K562 (cell line): ENCODE results near the gene SCYL1. TPM values are rescaled to one million over a fixed set of nuclear protein-coding genes. Genes with fewer than 3 reads are reported as not detected.
A peak's percentile ranks its signal among the peaks of the same experiment; 100 is the strongest.

Experiments
- EP400 ChIP-seq: fragments of 450-650 bp; IDR thresholded peaks from 2 replicates; pipeline ENCODE4 v1.6.1; 2017; ENCODE audit warnings: antibody characterized with exemption, mild to moderate bottlenecking, moderate library complexity
- FIP1L1 ChIP-seq: fragments of 200-400 bp; formaldehyde crosslinking; IDR thresholded peaks from 2 replicates; pipeline ENCODE4 v1.6.1; 2018; ENCODE audit warnings: mild to moderate bottlenecking, low read depth, low read length; ENCODE audit not compliant: poor library complexity, severe bottlenecking
- GABPA ChIP-seq: fragments of 200-800 bp; sonication (Bioruptor generic); conservative IDR thresholded peaks from 2 replicates; pipeline ENCODE4 v1.6.1; 2016; ENCODE audit warnings: low read depth, missing genetic modification characterization, missing compliant biosample characterization
- GMEB1 ChIP-seq: fragments of 250-450 bp; sonication (Bioruptor Pico); IDR thresholded peaks from 2 replicates; pipeline ENCODE4 v1.4.0; 2020; ENCODE audit warnings: mild to moderate bottlenecking
- HDAC6 ChIP-seq: IDR thresholded peaks from 2 replicates; pipeline ENCODE4 v1.6.1; 2012; ENCODE audit warnings: low read depth, mild to moderate bottlenecking, control low read depth, inconsistent platforms, low read length, moderate library complexity
- HMBOX1 ChIP-seq: sonication (generic); IDR thresholded peaks from 2 replicates; pipeline ENCODE4 v1.6.1; 2016
- NCOA2 ChIP-seq, 2 experiments: fragments of 450-650 bp; IDR thresholded peaks; 2 replicates each; pipeline ENCODE4 v1.6.1; 2018; ENCODE audit warnings: mild to moderate bottlenecking in 2 of 2, moderate library complexity in 1 of 2; ENCODE audit not compliant: partially characterized antibody in 2 of 2
- PHTF2 ChIP-seq: fragments of 250-450 bp; sonication (Bioruptor Pico); IDR thresholded peaks from 2 replicates; pipeline ENCODE4 v1.5.0; 2021; ENCODE audit warnings: mild to moderate bottlenecking
- SPI1 ChIP-seq: IDR thresholded peaks from 2 replicates; pipeline ENCODE4 v1.6.1; 2011; ENCODE audit warnings: low read depth, low read length, control low read depth, borderline replicate concordance
- STAG1 ChIP-seq: sonication (generic); formaldehyde crosslinking; IDR thresholded peaks from 2 replicates; pipeline ENCODE4 v1.5.0; 2020; ENCODE audit warnings: missing genetic modification reagents, borderline replicate concordance
- TAF1 ChIP-seq: IDR thresholded peaks from 2 replicates; pipeline ENCODE4 v1.6.1; 2011; ENCODE audit warnings: mild to moderate bottlenecking, low read length, moderate library complexity; ENCODE audit not compliant: insufficient read depth, control insufficient read depth, severe bottlenecking; ENCODE audit errors: extremely low read depth
- USF1 ChIP-seq: sonication (generic); formaldehyde crosslinking; IDR thresholded peaks from 2 replicates; pipeline ENCODE4 v1.9.0; 2022; ENCODE audit warnings: mild to moderate bottlenecking, missing genetic modification reagents
- ZBTB17 ChIP-seq: fragments of 450-650 bp; formaldehyde crosslinking; IDR thresholded peaks from 2 replicates; pipeline ENCODE4 v1.4.0; 2020; ENCODE audit warnings: mild to moderate bottlenecking
- ZNF253 ChIP-seq: fragments of 250-450 bp; sonication (Bioruptor Pico); conservative IDR thresholded peaks from 2 replicates; pipeline ENCODE4 v1.6.1; 2021; ENCODE audit warnings: mild to moderate bottlenecking
- ZNF324 ChIP-seq: fragments of 250-450 bp; sonication (Bioruptor Pico); IDR thresholded peaks from 2 replicates; pipeline ENCODE4 v1.4.0; 2020; ENCODE audit warnings: mild to moderate bottlenecking
- ZNF436 ChIP-seq: fragments of 250-450, 450-650 bp; sonication (Bioruptor Pico); formaldehyde crosslinking; IDR thresholded peaks from 2 replicates; pipeline ENCODE4 v1.7.0; 2020; ENCODE audit warnings: mild to moderate bottlenecking
- ZNF445 ChIP-seq: fragments of 250-450 bp; sonication (Bioruptor Pico); IDR thresholded peaks from 2 replicates; pipeline ENCODE4 v1.4.0; 2020; ENCODE audit warnings: low read depth, mild to moderate bottlenecking, moderate library complexity
- polyA plus RNA-seq, 8 experiments: library from polyadenylated mRNA; depleted of rRNA in 4 of 8; stranded (reverse) in 5 of 8; unstranded in 3 of 8; fragments of >200 nt; fragmentation: Nextera tagmentation in 2 of 8; fragmentation: Illumina TruSeq in 1 of 8; extraction: Ambion mirVana in 2 of 8; extraction: Trizol in 1 of 8; gene quantifications; 2 replicates each; pipeline versions ENCODE4 v1.2.1 to v1.2.3, GENCODE V29; 2011 to 2014; ENCODE audit warnings: inconsistent platforms in 1 of 8, missing spikeins in 1 of 8
- total RNA-seq, 7 experiments: library from RNA; depleted of rRNA in 6 of 7; stranded (reverse); fragments of >200 nt in 6 of 7; fragmentation: Illumina TruSeq in 2 of 7; extraction: Trizol in 2 of 7; gene quantifications; 2 replicates each; pipeline versions ENCODE4 v1.2.1 to v1.2.3, GENCODE V29; 2011 to 2021; ENCODE audit warnings: low replicate concordance in 1 of 7
- TF ChIP-seq, protein P1 (sequence below): fragments of 200-800 bp; sonication (Bioruptor generic); IDR thresholded peaks from 2 replicates; pipeline ENCODE4 v1.6.1; 2017; ENCODE audit warnings: missing genetic modification characterization, missing compliant biosample characterization
- TF ChIP-seq, protein P2 (sequence below): fragments of 450-650 bp; formaldehyde crosslinking; IDR thresholded peaks from 2 replicates; pipeline ENCODE4 v1.4.0; 2022; ENCODE audit warnings: missing genetic modification characterization
- TF ChIP-seq, protein P3 (sequence below): sonication (generic); formaldehyde crosslinking; IDR thresholded peaks from 2 replicates; pipeline ENCODE4 v1.8.0; 2022; ENCODE audit warnings: mild to moderate bottlenecking, missing genetic modification reagents

SCYL1 gene
- total and polyA plus RNA-seq, 9 of the 15 experiments (the other 6 are each of a cell fraction or from before 2014, with no cell fraction given) = 1.9 to 145 (median 57.6) TPM

DNA sequence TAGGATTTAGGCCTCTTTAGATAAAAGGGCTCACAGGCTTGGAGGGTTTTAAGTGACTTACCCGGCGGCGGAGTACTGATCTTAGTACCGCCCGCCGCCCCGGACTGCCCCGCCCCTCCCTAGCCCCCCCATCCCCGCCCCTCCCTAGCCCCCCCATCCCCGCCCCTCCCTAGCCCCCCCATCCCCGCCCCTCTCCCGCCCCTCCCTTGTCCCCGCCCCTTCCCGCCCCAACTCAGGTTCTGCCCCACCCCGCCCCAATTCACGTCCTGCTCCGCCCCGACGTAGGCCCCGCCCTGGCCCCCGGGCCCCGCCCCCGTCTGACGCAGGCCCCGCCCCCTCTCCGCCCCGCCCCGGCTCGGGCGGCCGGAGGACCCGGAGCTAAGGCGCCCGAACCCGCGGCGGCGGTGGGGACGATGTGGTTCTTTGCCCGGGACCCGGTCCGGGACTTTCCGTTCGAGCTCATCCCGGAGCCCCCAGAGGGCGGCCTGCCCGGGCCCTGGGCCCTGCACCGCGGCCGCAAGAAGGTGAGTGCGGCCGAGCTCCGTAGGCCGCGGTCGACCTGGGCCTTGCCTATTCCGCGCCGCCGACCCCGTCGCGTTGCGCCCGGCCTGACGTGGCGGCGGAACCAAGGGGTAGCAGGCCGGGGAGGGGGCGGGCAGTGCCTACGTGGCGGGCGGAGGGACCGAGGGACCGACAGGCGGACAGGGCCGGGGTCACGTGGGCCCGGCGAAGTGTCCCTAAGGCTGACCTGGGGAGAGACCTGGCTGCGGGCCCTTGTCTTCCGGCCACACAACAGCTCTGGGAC lies at the start of gene SCYL1 (continued):
- TF ChIP-seq GMEB1 (CRISPR knock-in tag) (0 out of 2 replicates have a peak, but pooled peaks have one; percentile 28), ZNF445 (CRISPR knock-in tag) (no peak), PHTF2 (no peak), ZBTB17 (CRISPR knock-in tag) (peak; percentile 44; the same call in 1 of the 2 replicates), EP400 (peak; percentile 84), USF1 (CRISPR knock-in tag) (peak; percentile 93), TAF1 (peak; percentile 63), ZNF253 (CRISPR knock-in tag) (no peak), ZNF436 (no peak), ZNF324 (no peak), HDAC6 (no peak), SPI1 (no peak), NCOA2 (IDR thresholded peaks at IDR 0.05; ENCODE audit: partially characterized antibody in 2 of 2) (no peak), GABPA (tag) (no peak), STAG1 (0 out of 2 replicates have a peak, but pooled peaks have one; percentile 32), FIP1L1 (peak; percentile 67), HMBOX1 (no peak)
- TF ChIP-seq, protein P1, sequence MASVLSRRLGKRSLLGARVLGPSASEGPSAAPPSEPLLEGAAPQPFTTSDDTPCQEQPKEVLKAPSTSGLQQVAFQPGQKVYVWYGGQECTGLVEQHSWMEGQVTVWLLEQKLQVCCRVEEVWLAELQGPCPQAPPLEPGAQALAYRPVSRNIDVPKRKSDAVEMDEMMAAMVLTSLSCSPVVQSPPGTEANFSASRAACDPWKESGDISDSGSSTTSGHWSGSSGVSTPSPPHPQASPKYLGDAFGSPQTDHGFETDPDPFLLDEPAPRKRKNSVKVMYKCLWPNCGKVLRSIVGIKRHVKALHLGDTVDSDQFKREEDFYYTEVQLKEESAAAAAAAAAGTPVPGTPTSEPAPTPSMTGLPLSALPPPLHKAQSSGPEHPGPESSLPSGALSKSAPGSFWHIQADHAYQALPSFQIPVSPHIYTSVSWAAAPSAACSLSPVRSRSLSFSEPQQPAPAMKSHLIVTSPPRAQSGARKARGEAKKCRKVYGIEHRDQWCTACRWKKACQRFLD (CRISPR knock-in tag) = no peak
- TF ChIP-seq, protein P2, sequence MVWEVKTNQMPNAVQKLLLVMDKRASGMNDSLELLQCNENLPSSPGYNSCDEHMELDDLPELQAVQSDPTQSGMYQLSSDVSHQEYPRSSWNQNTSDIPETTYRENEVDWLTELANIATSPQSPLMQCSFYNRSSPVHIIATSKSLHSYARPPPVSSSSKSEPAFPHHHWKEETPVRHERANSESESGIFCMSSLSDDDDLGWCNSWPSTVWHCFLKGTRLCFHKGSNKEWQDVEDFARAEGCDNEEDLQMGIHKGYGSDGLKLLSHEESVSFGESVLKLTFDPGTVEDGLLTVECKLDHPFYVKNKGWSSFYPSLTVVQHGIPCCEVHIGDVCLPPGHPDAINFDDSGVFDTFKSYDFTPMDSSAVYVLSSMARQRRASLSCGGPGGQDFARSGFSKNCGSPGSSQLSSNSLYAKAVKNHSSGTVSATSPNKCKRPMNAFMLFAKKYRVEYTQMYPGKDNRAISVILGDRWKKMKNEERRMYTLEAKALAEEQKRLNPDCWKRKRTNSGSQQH (CRISPR knock-in tag) = no peak
- TF ChIP-seq, protein P3, sequence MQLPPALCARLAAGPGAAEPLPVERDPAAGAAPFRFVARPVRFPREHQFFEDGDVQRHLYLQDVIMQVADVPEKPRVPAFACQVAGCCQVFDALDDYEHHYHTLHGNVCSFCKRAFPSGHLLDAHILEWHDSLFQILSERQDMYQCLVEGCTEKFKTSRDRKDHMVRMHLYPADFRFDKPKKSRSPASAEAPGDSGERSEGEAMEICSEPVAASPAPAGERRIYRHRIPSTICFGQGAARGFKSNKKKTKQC (CRISPR knock-in tag) = peak; percentile 85
